ENCODE results near the gene ZBTB34. TPM values are rescaled to one million over a fixed set of nuclear protein-coding genes. Genes with fewer than 3 reads are reported as not detected.
A peak's percentile ranks its signal among the peaks of the same experiment; 100 is the strongest.

ZBTB34 gene
- total RNA-seq, 1 donor from 2014 or later: 15.4 TPM

- peaks cover 10% of the 10 kb centered on the region for H3K4me1 ChIP-seq
- no peak overlapping the region for H3K27ac ChIP-seq
- H3K4me3 ChIP-seq: no peak overlapping the region
- TF ChIP-seq CTCF (IDR thresholded peaks at IDR 0.05): no peak
- H3K36me3 ChIP-seq: peaks cover 42% of the 10 kb centered on the region
- DNase-seq (no peak), ATAC-seq (peak in 1 of 2 donors; percentile 27)
- no peaks in the 10 kb centered on the region for H3K9me3 ChIP-seq
- no peaks in the 10 kb centered on the region for H3K27me3 ChIP-seq (ENCODE audit: low read depth)
- intact Hi-C loops (cut with DNase I): no loop called here
Observed at GRCh38 chr9:126885131-126885641, 24.7 kb downstream of the ZBTB34 start.

- Histone ChIP-seq H3K27me3 (ENCODE audit: low read depth) (no peaks in the 10 kb centered on the region), H3K27ac (no peak overlapping the region), H3K4me3 (no peak overlapping the region), H3K4me1 (peaks cover 10% of the 10 kb centered on the region), H3K9me3 (no peaks in the 10 kb centered on the region), H3K36me3 (peaks cover 31% of the 10 kb centered on the region)
- ATAC-seq: no peak
- DNase-seq: no peak
- TF ChIP-seq CTCF (IDR thresholded peaks at IDR 0.05): no peak
- intact Hi-C loops (cut with DNase I): no loop called here
Observed at GRCh38 chr9:126886034-126886822, 25.8 kb downstream of the ZBTB34 start.

GRCh38 chr9:126886897-126887296 lies 26.5 kb downstream of the ZBTB34 start:
- Histone ChIP-seq H3K36me3 (peaks cover 25% of the 10 kb centered on the region), H3K27me3 (ENCODE audit: low read depth) (no peaks in the 10 kb centered on the region), H3K27ac (no peak overlapping the region), H3K4me1 (peaks cover 10% of the 10 kb centered on the region), H3K4me3 (no peak overlapping the region), H3K9me3 (no peaks in the 10 kb centered on the region)
- no peak for TF ChIP-seq CTCF (IDR thresholded peaks at IDR 0.05)
- no peak for DNase-seq
- no peak for ATAC-seq
- intact Hi-C loops (cut with DNase I): no loop called here

GRCh38 chr9:126891676-126892075 lies 31.2 kb downstream of the ZBTB34 start:
- Histone ChIP-seq H3K4me3 (no peak overlapping the region), H3K9me3 (no peaks in the 10 kb centered on the region), H3K27ac (no peak overlapping the region), H3K27me3 (ENCODE audit: low read depth) (no peaks in the 10 kb centered on the region), H3K4me1 (no peaks in the 10 kb centered on the region), H3K36me3 (no peaks in the 10 kb centered on the region)
- DNase-seq (no peak), ATAC-seq (no peak)
- intact Hi-C loops (cut with DNase I): no loop called here
- no peak for TF ChIP-seq CTCF (IDR thresholded peaks at IDR 0.05)

GRCh38 chr9:126893079-126893478 lies 32.6 kb downstream of the ZBTB34 start:
- no peak for ATAC-seq
- DNase-seq: no peak
- intact Hi-C loops (cut with DNase I): no loop called here

More at GRCh38 chr9:126893079-126893478, 32.6 kb downstream of the ZBTB34 start:
- Histone ChIP-seq H3K27ac (no peak overlapping the region), H3K4me3 (no peak overlapping the region), H3K9me3 (no peaks in the 10 kb centered on the region), H3K4me1 (no peaks in the 10 kb centered on the region), H3K36me3 (no peaks in the 10 kb centered on the region), H3K27me3 (ENCODE audit: low read depth) (no peaks in the 10 kb centered on the region)
- TF ChIP-seq CTCF (IDR thresholded peaks at IDR 0.05): peak; percentile 30

All from lower lobe of right lung (tissue), 2 donors.